Stimulated activated CD8-positive, alpha-beta memory T cell treated with anti-CD3 and anti-CD28 coated beads, Interleukin-4, amount 100 ng/mL, for 4 hours (primary cell): ENCODE data around the gene PUM2.
"Not testable (repeated sequence)": the region's sequence is repeated elsewhere in the genome, so short reads cannot be mapped to it uniquely, and the experiment has no call there.

Source experiments
- DNase-seq, 2 donors: peaks; one replicate each; pipeline ENCODE4 v3.0.0-alpha.2; 2020; ENCODE audit warnings: low read depth in 2 of 2, low spot score in 1 of 2

PUM2 gene

DNA sequence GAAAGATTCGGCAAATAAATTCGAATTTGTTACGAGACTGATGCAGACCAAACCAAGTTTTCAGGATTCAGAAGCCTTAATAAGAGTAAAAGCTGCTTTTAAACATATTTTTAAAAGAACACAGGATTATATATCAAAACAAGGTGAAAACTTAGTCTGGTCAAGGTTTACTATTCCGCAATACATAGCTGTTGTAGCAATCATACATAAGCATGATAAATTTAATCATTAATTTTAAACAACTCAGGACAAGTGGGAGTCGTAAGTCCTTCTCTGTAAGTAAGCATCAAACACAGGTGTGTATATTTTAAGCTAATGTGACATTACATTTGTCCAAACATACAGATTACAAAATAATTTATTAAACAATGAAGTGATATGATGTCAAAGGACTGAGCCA lies 57.7 kb downstream of the PUM2 start:
- no peak for DNase-seq

DNA sequence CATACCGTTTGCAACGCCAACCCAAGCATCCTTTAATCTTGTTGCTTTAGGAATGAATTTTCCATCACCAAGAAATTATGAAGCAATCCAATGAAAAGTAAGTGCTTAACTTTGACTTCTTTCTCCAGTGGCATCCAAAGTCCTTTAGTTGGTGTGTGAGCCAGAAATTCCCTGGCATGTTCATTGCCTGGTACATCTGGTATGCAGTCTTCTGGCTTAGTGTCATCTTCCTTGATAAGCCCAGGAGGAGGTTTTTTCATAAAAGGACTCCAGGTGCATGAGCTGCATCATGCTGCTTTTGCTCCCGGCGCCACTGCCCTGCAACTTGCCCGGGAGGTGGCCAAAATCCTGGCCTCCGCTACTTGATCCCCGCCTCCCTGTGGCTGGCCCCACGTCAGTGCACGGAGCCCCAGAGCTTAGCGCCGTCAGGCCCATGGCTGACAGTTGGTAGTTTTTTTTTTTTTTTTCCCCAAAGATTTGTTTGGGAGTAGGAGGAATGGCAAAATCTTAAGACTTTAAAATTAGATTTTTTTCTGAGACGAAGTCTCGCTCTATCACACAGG lies 58.7 kb downstream of the PUM2 start:
- DNase-seq = no peak

GRCh38 chr2:20291106-20291564 lies 59.5 kb downstream of the PUM2 start:
- DNase-seq = no peak

- no peak for DNase-seq
These were observed 61.9 kb downstream of the PUM2 start for GRCh38 chr2:20288642-20289340.

DNA sequence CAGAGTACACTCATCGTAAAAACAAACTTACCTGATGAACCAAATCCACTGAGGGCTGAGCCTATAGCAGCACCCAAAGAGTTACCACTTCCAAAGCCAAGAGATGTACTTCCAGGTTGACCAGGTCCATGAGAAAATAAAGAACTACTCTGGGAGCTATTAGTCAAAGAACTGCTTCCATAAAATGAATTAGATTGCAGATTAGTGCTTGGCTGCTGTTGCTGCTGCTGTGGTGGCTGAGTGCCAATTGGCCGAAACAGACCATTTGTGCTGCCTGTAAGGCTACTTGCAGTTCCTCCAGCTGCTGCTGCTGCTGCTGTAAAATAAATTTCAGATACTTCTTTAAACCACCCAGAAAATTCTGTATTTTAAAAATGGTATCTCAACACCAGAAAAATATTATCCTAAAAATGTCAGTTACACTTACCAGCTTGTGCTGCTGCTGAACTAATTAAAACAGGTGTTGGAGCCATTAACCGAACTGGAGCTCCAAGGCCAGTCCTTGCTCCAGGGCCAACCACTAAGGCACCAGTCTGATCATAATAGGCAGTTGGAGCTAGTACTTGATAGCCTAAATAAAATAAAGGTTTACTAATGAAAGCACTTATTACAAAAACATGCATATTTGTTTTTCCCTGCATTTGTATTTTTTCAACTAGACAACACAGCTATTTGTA lies 67.6 kb downstream of the PUM2 start:
- DNase-seq = no peak

DNA sequence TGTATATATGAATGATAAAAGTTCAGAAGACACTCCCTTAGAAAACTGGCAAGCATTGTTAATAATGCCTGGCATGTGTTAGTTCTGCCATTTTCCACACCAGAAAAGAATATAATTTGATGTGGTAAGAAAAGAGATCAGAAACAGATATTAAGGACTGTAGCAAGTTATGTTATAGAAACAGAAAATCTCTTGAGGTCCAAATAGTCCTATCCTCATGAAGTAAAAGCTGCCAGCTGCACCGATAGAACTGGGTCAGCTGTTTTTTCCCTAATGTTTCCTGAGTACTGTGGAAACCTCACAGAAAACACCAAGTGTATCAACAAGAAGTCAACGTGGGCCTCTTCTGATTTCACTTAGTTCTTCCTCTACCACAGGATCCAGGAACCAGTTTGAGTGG lies 68.8 kb downstream of the PUM2 start:
- DNase-seq = no peak

DNA sequence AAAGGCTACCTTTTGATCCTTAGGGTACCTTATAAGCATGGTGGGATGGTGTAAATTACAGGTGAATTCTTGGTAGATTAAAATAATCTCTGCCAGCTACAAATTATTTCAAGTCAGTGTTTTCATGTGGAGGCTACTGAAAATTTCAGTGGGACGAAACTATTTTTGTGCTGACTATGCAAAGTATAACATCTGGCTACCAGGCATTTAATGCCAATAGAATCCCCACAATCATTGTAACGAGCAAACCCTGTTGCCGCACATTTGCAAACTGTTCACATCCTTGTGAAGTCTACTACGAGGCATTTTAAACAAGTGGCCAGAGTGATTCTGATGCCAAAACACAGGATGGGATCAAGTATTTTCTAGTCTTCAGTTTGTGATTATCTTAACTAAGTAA lies 77.6 kb downstream of the PUM2 start:
- no peak for DNase-seq

- not testable (repeated sequence) for DNase-seq
These were observed 82.3 kb downstream of the PUM2 start for GRCh38 chr2:20268317-20268716.

GRCh38 chr2:20267529-20267928 lies 83.1 kb downstream of the PUM2 start:
- no peak for DNase-seq

DNA sequence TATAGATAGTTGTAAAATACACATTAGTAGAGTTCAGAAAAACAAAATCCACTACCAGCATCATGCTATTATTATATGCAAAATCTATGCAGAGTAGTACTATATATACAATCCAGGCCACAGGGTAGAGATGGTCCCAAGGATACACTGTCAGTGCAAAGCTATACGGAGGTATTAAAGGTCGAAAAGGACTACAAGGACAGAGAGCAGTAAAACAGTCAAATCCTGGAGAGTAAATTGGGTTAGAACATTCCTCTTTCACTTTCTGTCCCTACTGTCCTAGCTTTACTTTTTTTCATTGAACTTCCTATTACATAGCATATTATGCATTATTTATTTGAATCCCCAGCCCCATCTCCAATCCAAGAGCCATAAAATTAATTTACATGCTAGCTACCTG lies 86.0 kb downstream of the PUM2 start:
- no peak for DNase-seq

DNA sequence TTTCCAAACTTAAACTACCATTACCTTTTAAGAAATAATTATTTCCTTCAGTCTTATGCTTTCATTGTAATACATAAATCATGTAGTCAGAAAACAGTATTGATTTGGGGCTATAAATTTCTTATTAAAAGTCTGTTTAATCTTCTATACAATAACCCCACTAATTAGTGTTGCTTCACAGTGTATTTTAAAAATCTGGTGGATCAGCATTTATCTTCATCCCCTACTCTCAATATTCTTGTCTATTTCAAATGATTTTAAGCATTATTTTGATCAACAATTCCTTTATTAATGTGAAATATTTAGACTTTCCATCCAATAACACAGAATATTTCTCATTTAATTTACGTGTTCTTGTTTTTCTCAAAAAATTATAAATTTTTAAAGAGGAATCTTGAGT lies 93.2 kb downstream of the PUM2 start:
- DNase-seq = no peak

DNA sequence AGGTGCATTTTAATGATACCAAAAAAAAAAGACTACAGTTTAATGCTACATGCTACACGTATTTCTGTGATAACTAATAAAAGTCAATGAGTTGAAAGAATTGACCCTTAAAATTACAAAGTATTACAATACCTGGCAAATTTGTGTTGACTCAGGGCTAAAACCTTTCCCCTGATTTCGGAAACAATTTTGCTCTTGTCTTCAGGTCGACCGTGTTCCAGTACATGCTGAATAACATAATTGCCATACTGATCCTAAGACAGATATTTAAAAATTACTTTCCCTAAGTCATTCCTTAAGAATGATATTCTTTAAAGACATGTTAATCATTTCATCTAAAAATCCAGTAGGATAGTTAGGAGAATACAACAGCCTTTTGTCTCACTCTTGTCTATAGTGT lies 95.9 kb downstream of the PUM2 start:
- no peak for DNase-seq

DNA sequence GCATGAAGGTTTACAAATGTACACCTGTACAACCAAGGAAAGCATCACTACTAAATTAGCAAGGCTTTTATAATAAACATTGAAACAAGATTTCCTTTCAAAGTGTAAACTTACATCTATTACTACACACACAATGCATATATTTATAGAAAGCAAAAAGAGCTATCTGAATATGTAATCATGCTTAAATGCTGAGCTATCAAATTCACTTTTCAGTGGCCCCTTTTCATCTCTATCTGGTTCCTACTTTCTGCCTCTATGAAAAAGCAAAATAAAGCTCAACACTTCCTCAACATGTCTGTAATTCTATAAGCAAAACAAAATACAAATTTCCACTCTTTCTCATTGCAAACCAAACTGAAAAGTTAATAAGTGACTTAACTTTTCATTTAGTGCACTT lies 100.2 kb downstream of the PUM2 start:
- no peak for DNase-seq

- no peak for DNase-seq
These were observed 101.5 kb downstream of the PUM2 start for GRCh38 chr2:20249170-20249569.

GRCh38 chr2:20247084-20247483 lies 103.6 kb downstream of the PUM2 start:
- DNase-seq = no peak

DNA sequence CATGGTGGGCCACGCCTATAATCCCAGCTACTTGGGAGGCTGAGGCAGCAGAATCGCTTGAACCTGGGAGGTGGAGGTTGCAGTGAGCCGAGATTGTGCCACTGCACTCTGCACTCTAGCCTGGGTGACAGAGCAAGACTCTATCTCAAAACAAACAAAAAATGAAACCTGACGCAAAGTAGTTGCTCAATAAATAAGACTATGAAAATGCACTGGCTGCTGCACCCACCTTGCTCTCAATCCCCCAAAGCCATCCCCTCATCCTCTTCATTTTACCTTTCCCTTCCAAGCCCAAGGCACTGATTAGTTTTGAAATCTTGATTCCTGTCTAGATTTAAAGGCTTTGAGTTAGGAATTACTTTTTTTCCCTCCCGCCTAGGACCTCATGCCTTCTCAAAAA lies 107.0 kb downstream of the PUM2 start:
- not testable (repeated sequence) for DNase-seq

GRCh38 chr2:20242727-20243377 lies 107.8 kb downstream of the PUM2 start:
- DNase-seq = no peak

- no peak for DNase-seq
These were observed 108.5 kb downstream of the PUM2 start for GRCh38 chr2:20241973-20242726.

- DNase-seq = not testable (repeated sequence)
These were observed 110.4 kb downstream of the PUM2 start for GRCh38 chr2:20240291-20240690.

- DNase-seq = no peak
These were observed 114.1 kb downstream of the PUM2 start for GRCh38 chr2:20236496-20236895.

DNA sequence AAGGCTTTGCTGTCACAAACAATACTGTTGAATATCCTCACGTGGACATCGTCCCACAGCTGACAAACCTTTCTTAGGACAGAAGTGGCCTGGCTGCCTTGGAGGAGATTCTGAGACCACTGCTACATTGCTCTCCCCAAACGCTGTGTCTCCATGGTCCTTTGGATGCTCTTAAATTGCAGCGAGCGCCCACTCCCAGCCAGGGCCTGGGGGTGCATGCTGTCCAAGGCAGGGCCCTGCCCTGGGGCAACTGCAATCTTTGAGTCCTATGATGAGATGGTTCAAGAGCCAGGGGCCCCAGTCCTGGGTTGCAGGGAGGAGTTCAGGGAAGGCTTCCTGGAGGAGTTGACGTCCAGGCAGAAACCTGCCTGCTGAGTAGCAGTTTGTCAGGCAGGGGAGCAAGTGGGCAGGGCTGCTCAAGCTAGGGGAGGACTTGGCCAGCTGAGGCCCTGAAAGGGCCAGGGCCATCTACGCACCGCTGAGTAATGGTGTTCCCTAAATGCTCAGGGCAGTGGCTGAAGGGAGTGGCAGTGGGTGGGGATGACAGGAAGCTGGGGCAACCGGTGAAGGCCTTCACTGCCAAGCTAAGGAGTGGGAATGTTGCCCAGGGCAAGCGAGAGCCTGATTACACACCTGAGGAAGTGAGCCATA lies 114.9 kb downstream of the PUM2 start:
- no peak for DNase-seq
